ENCODE data around the gene UBXN10. TPM values are rescaled to one million over a fixed set of nuclear protein-coding genes. Genes with fewer than 3 reads are reported as not detected.
"Not testable (repeated sequence)": the region's sequence is repeated elsewhere in the genome, so short reads cannot be mapped to it uniquely, and the experiment has no call there.

UBXN10 gene
- polyA plus RNA-seq, 3 donors = 5.6 to 6.9 (median 6.1) TPM

DNA sequence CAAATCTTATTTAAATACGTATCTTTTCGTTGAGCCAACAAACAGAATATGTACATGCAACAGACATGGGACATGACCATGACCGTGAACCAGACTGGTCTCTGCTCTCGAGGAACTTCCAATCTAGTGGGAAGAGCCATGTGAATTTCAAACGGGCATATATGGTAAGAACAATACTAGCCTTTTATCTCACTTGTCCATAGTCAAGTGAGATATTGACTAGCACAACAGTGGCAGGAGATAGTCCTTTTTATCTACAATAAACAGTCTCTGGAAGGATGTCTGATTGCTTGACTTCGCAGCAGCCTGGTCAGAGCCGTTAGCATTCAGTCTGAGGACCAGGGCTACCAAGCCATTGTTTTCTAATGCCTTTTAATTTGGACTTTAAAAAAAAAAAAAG, 13.0 kb downstream of the UBXN10 start:
- DNase-seq (ENCODE audit: low read depth in 3 of 3, low spot score in 2 of 3) = no peak

GRCh38 chr1:20199403-20199802, 13.5 kb downstream of the UBXN10 start:
- no peak for DNase-seq (ENCODE audit: low read depth in 3 of 3, low spot score in 2 of 3)

GRCh38 chr1:20199840-20200239, 13.9 kb downstream of the UBXN10 start:
- no peak for DNase-seq (ENCODE audit: low read depth in 3 of 3, low spot score in 2 of 3)

GRCh38 chr1:20200966-20201365, 15.1 kb downstream of the UBXN10 start:
- no peak for DNase-seq (ENCODE audit: low read depth in 3 of 3, low spot score in 2 of 3)

DNA sequence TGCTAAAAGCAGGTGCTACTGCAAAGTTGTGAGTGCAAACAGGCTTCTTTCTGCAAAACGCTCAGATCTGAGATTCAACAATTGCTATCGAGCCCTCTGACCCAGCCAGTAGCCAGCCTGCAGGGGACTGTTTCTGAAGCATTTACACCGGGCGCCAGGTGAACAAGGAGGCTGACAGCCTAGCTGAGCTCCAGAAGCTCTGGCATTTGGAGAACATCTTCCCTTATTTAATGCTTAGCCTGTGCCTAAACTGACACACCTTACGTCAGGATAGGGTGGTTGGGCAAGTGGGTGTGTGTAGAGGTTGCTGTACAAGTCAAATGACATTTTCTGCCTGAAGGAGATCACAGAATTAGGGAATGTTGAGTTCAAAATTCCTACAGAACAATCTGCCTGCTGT, 16.3 kb downstream of the UBXN10 start:
- no peak for DNase-seq (ENCODE audit: low read depth in 3 of 3, low spot score in 2 of 3)

- DNase-seq (ENCODE audit: low read depth in 3 of 3, low spot score in 2 of 3) = no peak
Observed at GRCh38 chr1:20207546-20207945, 21.6 kb downstream of the UBXN10 start.

- DNase-seq (ENCODE audit: low read depth in 3 of 3, low spot score in 2 of 3) = no peak
Observed at GRCh38 chr1:20209471-20209870, 23.6 kb downstream of the UBXN10 start.

DNA sequence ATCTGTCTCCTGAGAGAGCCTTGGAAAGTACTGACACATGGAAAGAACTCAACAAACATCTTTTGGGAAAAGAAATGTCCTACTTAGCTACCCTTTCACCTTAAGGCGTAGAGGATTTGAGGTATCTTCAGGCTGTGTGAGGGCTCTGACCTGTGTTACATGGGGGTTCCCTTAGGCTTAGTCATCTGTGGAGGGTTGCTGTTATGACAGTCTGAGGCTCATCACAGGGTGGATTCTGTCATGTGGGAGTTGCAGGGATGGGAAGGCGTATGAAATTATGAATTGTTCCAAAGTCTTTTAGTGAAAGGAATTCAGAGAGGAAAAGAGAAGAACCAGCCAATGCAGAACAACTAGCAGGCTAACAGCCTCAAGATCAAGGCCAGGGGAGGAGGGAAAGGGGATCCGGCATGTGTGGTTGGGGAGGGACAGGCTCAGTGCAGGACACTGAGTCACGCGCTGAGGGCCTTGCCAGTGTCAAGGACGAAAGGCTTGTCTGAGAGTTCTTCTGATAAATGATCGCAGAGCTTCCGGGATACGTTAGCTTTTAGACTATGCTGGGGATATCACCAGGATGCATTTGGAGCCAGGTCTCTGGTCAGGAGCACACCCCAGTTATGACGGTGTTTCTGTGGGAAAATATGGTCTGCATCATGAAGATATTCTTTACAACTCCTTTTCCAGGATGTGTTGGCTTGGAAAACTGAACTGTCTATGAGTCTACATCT, 25.0 kb downstream of the UBXN10 start:
- no peak for DNase-seq (ENCODE audit: low read depth in 3 of 3, low spot score in 2 of 3)

GRCh38 chr1:20211511-20211931, 25.6 kb downstream of the UBXN10 start:
- DNase-seq (ENCODE audit: low read depth in 3 of 3, low spot score in 2 of 3) = no peak

DNA sequence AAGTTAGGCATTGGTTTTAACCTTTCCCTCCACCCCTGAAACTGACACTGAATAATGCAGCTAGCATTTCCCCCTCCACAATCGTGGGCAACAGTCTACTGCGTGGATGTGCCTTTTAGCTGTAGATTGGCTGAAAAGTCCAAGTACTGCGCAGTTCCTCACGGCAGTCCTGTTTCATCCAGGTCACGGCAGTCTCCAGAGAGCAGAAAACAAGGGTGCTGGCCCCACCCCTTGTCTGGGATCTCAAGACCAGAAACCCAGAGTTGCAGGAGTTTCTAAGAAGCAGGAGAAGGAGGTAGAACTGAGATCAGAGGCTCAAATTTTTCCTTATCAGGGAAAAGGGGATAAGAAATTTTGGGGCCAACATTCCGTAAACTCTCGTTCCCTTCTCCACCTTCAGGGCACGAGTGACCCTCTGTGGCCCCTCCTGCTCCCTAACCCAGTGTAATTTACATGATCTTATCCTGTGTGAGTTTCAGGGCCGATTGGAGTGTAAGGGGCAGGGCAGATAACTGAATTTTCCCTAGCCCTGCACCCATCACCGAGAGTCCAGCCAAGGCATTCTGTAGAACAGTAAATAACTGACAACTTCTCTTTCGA, 26.3 kb downstream of the UBXN10 start:
- DNase-seq (ENCODE audit: low read depth in 3 of 3, low spot score in 2 of 3) = no peak

DNA sequence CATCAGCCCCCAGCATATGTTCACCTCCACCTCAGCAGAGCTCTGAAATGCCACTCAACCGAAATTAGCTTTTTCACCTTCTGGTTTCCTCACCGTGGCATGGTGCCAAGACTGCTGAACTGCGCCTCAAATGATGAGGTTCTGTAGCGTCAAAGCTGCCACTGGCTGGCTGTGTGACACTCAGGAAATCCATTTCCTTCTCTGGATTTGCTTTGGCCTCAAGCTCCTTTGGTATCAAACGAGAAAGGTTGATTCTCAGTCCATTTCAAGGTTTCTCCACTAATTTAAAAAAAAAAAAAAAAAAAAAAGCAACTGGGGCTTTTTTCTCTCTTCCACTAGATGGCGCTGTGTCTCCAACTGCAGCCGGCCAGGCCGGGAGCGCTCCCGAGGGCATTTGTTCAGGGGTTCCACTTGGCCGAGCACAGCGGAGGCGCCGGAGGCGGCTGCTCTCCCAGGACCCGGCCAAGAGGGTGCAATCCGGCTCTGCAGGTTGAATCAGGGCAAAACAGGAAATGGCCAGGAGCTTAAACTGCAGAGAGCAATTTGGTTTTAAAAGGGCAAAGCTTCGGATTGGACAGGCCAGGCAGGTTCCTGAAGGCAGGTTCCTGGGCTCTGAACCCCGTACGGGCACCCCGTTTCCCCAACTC, 26.9 kb downstream of the UBXN10 start:
- DNase-seq (ENCODE audit: low read depth in 3 of 3, low spot score in 2 of 3) = peak in 2 of 3 donors; percentile 65 to 77

- DNase-seq (ENCODE audit: low read depth in 3 of 3, low spot score in 2 of 3) = no peak
Observed at GRCh38 chr1:20215716-20216115, 29.8 kb downstream of the UBXN10 start.

DNA sequence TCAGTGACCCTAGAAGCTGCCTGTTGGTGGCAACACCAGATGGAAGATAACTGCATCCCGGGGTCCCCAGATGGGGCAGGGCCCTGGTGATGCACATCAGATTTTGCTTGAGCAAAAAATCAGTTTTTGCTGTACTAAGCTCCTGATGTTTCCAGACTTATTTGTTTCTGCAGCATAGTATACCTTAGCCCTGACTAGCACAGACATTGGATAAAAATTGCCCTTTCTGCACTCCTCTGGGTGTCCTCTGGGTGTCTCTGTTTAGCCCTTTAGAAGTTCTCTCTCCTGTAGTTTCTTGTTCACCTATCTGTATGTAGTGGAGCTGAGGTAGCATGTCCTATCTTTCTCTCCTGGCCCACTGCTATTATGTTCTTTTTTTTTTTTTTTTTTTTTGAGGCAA, 30.7 kb downstream of the UBXN10 start:
- no peak for DNase-seq (ENCODE audit: low read depth in 3 of 3, low spot score in 2 of 3)

DNA sequence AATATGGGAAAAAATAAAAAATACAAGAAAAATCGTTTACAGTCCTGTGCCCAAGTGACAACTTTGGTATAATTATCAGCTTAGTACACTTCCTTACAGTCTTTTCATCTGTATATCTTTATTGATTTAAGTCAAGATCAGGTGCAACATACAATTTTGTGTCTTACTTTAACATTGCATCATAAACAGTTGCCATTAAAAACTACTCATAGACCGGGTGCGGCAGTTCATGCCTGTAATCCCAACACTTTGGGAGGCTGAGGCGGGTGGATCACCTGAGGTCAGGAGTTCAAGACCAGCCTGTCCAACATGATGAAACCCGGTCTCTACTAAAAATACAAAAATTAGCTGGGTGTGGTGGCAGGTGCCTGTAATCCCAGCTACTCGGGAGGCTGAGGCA, 33.2 kb downstream of the UBXN10 start:
- DNase-seq (ENCODE audit: low read depth in 3 of 3, low spot score in 2 of 3) = not testable (repeated sequence)

DNA sequence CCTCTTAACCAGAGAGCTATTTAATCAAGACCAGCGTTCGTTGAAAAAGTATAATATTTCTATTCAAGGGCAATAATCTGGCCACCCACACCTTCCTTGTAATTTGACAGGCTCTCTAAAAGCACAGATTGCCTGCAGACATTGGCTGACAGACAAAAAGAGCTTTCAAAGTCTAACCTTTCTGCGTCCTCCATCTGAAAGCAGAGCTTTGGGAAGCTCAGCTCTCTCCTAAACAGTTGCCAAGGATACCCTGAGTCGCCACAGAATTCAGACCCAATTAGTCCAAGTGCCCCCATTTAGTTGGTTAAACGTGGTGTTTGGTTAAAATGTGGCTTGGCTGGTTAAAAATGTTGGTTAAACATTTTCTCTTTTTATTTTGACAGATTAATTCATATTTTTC, 34.1 kb downstream of the UBXN10 start:
- DNase-seq (ENCODE audit: low read depth in 3 of 3, low spot score in 2 of 3) = no peak

DNA sequence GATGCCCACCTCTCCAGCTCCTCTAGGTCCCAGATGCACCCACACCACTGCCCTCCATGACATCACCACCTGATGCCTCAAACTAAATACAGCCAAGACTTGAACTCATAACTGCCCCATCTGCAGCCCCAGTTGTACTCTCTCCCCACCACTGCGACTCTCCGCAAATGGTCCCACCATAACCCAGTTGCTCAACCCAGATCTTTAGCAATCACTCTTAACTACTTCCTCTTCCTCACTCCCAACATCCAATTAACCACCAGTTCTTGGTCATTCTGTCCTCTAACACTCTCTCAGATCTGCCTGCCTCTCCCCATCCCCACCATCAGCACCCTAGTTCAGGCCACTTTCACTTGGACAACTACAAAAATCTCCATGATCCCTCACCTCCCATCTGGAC, 37.2 kb downstream of the UBXN10 start:
- no peak for DNase-seq (ENCODE audit: low read depth in 3 of 3, low spot score in 2 of 3)

GRCh38 chr1:20223551-20224419, 37.9 kb downstream of the UBXN10 start:
- no peak for DNase-seq (ENCODE audit: low read depth in 3 of 3, low spot score in 2 of 3)

DNA sequence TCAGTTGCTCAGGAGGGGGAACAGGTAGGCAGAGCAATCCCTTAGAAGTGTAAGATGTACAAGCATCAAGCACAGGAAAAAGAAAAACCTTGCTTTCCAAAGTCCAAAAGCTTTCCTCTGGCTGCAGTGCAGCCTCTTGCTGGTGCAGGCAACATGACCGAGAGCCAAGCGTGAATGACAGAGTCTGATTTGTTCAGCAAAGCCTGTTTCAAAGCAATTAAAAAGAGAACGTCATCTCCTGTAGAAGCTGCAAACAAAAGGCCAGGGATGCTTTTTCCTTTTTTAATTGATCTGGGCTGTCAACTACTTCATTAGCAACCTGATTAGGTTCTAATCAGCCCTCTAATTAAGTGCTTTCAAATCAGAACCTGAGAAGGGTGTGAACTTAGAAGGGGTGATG, 38.6 kb downstream of the UBXN10 start:
- DNase-seq (ENCODE audit: low read depth in 3 of 3, low spot score in 2 of 3) = no peak

DNA sequence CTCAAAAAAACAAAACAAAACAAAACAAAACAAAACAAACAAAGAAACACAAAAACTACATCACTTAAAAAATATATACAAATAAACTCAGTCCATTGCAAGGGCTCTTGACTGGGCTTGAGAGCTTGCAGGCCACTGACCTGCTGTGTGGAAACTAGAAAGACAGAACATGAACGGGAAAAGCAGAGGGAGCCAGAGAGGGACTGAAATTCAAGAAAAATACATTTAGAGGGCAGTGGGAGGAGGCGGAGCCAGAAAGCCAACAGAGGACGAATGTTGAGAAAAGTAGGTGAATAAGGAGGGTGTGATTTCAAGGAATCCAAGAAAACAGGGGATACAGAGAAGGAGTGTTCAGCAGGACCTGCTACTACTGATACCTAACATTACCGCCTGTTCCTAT, 41.8 kb downstream of the UBXN10 start:
- DNase-seq (ENCODE audit: low read depth in 3 of 3, low spot score in 2 of 3) = no peak

DNA sequence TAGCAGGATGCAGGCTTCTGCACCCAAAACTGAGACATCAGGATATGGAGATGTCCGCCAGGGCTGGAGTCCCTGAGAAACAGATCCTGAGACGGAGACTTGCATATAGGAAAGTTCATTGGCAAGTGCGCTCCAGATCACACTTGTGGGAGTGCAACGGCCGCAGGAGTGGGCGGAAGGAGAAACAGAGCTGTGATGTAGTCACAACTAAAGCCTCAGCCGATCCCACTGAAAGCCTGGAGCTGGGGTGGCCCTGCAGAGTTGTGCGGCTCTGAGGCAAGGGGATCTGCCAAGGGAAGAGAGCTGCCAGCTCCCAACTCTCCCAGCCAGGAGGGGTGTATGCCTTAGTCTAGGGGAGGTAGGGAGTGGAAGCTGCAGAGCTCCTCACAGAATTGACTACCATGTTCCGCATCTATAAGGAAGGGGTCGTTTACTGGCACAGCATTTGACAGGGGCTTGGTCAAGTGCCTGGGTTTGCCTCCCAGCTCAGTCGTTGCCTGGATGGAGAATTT, 42.5 kb downstream of the UBXN10 start:
- DNase-seq (ENCODE audit: low read depth in 3 of 3, low spot score in 2 of 3) = no peak

- DNase-seq (ENCODE audit: low read depth in 3 of 3, low spot score in 2 of 3) = no peak
Observed at GRCh38 chr1:20229171-20229570, 43.3 kb downstream of the UBXN10 start.
